Measurements from ENCODE around the gene DOHH.

DOHH gene, protein sequence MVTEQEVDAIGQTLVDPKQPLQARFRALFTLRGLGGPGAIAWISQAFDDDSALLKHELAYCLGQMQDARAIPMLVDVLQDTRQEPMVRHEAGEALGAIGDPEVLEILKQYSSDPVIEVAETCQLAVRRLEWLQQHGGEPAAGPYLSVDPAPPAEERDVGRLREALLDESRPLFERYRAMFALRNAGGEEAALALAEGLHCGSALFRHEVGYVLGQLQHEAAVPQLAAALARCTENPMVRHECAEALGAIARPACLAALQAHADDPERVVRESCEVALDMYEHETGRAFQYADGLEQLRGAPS

DNA sequence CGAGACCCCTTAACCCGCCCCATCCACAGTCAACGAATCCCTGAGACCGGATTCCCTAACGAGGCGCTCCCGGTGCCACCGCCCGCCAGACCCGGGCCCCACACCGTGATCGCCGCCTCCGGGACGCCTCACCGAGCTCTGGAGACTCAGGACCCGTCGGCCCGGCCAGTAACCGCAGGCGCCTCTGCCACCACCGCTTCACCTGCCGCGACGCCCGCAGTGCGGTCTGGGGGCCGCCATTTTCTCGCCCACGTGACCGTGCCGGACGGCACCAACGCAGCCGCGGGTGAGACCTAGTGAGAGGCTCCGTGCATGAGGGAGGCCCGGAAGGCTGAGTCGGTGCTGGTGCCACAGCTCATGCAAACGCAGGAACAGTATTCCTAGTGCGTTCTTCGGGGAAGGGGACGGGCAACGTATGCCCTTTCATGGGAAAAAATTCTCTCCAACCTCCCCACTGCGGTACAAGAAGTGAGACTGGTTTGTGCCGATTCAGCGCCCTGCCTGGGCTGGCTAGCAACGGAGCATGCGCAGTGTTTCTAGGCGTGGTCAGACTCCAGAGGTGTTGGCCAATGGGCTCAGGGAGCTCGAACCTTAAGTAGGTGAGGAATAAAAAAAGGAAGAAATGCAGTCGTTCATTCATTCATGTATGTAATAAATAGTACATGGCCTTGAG is at the start of gene DOHH:
Gene DOHH (minus strand): TSS at position 246 of the 673 bp plus-strand sequence. CDS start 3,860 bp downstream, outside the sequence.
- FAIRE-seq, result no peak

DNA sequence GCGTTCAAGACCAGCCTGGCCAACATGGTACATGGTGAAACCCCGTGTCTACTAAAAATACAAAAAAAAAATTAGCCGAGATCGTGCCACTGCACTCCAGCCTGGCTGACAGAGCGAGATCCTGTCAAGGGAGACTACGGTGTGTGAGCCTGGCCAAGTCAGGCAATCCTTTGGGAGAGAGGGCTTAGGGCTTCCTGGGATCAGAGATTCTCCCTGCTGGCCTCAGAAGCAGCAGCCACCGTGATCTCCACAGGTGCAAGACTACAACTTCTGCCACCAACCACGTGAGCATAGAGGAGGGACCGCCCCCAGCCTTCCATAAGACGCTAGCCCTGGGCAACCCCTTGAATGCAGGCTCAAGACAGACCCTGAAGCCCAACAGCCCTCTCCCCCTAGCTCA is 49.3 kb upstream of the DOHH start:
- FAIRE-seq, result no peak
- DNase-seq (ENCODE audit: insufficient read length, low spot score), result no peak

More for the DNA sequence above, at the start of gene DOHH:
- peak; percentile 97 for DNase-seq (ENCODE audit: insufficient read length, low spot score)

DNA sequence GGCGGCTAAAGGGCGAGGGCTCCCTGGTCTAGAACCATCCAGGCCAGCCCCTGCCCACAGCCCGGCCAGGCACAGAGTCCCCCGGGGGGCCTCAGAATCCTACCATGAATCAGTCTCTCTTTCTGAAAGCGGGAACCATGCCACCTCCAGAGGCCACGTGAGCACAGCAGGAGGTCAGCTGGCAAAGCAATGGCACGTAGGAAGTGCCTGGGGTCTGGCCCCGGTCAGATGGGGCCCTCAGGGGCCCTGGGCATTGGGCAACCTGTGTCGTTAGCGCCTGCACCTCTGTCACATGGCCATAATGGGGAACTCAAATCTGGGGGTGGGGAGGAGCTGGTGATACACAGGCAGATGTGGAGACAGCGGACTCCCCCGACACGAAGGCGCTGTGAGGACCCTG is 48.1 kb upstream of the DOHH start:
- FAIRE-seq (no peak), DNase-seq (ENCODE audit: insufficient read length, low spot score) (no peak)

DNA sequence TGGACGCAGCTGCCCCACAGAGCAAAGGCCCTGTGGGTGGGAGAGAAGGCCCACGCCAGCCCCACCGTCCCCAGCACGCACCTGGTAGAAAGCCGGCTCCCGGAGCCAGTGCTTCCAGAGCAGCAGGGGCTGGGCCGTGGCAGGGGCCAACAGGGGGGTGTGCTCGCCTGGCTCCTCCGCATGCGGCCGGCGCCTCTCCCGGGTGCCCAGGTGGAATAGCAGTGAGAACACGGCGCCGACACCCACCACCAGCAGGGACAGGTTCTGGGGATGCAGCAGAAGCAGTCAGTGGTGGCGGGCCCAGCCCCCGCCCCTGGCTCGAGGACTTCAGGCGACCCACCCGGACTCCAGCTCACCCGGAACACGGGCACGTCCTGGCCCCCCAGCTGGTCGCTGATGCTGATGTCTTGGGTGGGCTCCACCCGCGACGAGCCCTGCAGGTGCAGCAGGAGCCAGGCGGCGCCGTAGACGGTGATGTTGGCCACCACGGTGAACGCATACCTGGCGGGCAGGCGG is 47.4 kb upstream of the DOHH start:
- FAIRE-seq, result no peak

DNA sequence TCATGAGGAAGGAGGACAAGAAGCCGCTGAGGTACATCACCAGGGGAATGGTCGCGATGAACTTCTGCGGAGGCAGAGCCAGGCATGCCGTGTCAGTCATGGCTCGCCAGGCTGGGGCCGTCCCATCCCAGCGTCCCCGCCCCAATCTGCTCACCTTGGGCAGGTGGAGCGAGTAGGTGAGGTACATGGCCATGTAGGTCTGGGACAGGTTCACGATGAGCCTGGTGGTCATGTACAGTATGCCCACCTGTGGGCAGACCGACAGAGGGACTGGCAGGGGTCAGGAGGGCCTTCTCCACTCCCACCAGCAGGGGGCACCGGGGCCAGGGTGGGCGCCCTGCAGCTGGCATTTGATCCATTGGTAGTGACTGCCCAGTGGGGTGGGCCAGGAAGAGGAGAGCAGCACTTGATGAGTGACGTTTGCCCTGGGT is 46.8 kb upstream of the DOHH start:
- DNase-seq (ENCODE audit: insufficient read length, low spot score), result no peak
- no peak for FAIRE-seq

More for the DNA sequence above, 47.4 kb upstream of the DOHH start:
- DNase-seq (ENCODE audit: insufficient read length, low spot score), result no peak

DNA sequence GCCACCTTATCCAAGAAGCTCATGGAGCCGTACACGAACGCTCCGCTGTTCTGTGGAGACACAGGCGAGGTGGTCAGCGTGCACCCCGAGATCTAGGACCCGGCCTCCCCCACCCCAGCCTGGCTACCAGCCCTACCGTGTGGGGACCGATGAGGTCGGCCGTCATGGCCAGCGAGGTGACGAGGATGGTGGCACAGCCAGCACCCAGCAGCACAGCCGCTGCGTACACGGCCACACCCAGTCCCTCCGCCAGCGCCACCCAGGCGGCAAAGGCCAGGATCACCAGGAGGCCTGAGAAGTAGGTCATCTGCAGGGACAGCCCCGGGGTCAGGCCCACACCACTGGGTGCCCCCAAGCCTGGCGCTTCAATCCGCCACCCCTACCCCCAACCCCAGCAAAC is 45.6 kb upstream of the DOHH start:
- DNase-seq (ENCODE audit: insufficient read length, low spot score), result no peak
- FAIRE-seq, result no peak

DNA sequence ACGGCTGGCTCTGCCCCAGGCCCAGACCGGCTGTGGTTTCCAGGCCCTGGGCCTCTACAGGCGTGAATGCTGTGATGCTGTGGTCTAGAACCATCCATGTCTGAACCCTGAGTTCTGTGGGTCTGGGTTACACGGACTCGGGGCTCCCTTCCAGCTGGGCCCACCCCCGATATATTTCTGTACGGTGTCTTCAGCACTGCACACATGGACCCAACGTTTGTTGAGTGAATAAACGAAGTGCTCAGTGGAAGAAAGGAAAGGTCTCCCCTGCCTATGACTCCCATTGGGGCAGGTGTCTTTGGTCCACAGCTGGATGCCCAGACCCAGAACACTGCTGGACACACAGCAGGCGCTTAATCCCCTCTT is 45.2 kb upstream of the DOHH start:
- DNase-seq (ENCODE audit: insufficient read length, low spot score), result no peak
- no peak for FAIRE-seq

DNA sequence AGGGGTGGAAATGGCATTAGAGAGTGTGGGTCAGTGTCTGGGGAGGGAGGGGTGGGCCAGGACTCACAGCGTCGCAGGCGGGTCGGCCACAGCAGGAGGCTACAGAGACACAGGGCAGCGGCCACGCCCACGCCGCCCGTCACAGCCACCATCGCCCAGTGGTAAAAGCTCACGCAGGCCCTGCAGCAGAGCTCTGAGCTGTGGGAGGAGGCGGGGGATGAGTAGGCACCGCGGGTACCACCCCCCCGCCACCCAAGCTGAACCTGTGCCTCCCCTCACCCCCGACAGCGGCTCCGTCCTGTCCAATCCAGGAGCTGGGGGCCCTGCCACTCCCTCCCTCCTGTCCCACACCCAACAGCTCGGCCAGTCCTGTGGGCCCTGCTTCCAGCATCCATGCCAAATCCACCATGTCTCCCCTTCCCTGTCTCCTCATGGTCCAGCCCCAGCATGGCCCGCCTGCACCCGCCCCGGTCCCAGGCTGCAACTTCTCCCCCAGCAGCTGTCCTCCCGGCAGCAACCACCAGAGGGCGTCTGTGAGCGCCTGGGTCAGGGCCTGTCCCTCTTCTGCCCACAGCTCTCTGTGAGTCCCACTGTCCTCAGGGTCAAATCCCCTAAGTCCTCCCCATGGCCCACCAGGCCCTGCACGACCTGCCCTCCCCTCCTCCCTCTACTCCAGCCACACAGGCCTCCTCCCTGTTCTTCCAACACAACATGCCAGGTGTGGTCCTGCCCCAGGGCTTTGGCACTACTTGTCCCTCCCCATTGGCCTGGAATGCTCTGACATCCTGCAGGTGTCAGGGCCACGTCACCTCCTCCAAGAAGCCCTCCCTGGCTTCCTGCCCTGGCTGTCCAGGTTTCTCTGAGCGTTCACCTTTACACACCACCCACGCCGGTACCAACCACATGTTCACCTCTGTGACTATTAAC is 44.5 kb upstream of the DOHH start:
- FAIRE-seq, result peak; percentile 69
- peak; percentile 70 for DNase-seq (ENCODE audit: insufficient read length, low spot score)

DNA sequence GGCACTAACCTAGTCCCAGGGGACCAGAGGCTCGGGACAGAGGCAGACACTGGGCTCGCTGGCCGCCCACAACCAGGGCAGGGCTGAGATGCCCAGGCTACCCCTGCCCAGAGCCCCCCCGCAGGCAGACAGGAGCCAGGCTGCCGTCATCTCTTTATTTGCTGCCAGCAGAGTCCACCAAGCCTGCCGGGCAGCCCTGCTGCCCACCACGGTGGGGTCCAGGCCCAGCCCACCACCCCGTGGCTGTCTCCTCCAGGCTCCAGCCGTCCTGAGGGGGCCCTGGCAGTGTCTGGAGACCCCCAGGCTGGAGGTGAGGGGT is 43.5 kb upstream of the DOHH start:
- DNase-seq (ENCODE audit: insufficient read length, low spot score), result no peak
- no peak for FAIRE-seq

DNA sequence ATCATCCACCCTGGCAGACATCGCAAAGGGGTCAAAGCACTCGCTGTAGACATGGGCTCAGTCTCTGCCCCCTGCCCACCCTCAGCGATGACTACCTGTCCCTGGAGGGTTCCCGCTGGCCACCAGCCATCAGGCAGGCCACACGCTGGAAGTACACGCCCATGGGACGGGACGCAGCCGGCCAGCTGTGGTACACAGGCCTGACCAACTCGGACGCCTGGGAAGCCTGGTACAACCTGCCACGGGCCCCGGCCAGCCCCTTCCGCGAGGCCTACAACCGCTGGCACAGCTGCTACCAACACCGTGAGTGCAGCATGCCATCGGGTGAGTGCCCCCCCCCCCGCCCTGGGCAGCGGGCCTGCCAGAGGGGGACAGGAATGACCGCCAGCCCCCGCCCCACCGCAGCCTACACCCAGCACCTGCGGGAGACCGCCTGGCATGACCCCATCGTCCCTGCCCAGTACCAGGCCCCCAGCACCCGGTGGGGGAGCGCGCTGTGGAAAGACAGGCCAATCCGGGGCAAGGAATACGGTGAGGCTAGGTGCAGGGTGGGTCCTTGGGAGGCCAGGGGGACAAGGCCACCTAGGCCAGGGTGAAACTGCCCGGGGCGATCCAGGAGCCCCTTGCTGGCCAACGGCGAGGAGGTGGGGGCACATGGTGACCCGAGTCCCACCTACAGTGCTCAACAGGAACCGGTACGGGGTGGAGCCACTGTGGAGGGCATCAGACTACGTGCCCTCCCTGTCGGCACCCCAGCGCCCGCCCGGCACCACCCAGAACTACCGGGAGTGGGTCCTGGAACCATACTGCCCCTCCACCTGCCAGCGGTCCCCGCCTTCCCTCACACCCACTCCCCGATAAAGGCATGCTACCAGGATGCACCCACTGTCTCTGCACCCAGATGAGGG is 42.9 kb upstream of the DOHH start:
- no peak for FAIRE-seq
- no peak for DNase-seq (ENCODE audit: insufficient read length, low spot score)

DNA sequence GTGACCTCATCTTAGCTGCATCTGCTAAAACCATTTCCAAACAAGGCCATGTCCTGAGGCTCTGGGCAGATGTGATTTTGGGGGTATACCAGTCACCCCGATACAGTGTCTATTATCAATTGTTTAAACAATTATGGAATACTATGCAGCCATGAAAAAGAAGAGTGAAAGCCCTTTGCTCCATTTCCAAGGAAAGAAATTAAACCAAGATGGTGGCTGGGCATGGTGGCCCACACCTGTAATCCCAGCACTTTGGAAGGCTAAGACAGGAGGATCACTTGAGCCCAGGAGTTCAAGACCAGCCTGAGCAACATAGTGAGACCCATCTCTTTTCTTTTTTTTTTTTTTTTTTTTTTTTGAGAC is 39.3 kb upstream of the DOHH start:
- FAIRE-seq (no peak), DNase-seq (ENCODE audit: insufficient read length, low spot score) (no peak)

DNA sequence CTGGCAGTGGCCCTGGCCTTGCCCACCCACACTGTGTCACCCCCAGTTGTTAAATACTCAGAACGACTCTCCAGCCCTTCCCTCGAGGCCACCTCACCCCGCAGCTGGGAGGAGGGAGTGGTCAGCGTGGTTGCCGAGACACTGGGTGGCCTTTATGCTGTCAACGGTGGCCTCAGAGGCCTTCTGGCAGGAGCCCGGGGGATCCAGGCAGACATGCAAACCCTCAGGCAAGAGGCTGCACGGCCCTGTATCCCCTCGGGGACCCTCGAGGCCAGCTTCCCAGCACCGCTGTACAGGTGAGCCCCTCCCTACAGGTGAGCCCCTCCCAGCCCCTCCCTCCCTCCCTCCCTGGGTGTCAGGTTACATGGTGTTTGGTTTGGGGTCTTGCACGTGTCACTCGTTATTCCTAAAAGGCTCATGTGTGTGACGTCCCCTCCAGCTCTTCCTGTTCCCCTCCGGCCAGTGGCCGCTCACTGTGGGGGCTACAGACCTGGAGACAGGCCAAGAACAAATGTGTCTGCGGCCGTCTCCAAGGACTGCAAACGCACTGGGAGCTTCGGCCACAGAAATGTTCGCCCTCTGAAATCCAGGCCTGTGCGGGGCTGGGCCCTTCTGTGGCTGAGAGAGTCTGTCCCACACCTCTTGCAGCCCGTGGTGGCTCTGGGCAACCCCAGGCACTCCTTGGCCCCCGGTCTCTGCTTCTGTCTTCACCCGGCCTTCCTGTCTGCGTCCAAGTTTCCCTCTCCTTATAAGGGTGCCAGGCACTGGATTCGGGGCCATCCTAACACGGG is 38.7 kb upstream of the DOHH start, which contains the start of gene TEKTIP1:
Gene TEKTIP1 (plus strand): TSS at position 210 of the 791 bp plus-strand sequence. CDS start 4 bp downstream, at position 214.
- FAIRE-seq (no peak), DNase-seq (ENCODE audit: insufficient read length, low spot score) (peak; percentile 31)

DNA sequence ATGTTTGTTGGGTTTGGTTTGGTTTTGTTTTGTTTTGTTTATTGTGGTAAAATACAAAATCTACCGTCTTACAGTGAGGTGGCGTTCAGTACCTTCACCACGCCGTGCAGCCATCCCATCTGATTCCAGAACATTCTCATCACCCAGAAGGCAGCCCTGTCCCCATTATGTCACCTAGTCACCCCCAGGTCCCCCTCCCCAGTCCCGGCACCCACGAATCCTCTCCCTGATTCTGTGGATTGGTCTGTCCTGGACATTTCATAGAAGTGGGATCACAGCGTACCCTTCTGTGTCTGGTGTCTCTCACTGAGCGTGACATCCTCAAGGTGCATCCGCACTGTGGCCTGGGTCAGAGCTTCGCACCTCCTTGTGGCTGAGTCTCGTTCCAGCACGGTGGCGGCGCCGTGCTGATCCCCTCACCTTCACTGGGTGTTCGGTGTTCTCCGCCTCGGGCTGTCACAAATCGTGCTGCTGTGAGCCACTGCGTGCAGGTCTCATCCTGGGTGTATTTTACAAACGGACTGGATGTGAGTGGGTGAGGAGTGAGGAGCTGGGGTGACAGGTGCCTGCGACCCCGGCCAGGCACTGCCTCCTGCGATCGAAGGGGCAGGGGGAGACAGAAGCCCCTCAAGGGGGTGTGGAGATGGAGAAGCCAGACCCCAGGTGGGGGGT is 37.9 kb upstream of the DOHH start:
- DNase-seq (ENCODE audit: insufficient read length, low spot score) (no peak), FAIRE-seq (no peak)

DNA sequence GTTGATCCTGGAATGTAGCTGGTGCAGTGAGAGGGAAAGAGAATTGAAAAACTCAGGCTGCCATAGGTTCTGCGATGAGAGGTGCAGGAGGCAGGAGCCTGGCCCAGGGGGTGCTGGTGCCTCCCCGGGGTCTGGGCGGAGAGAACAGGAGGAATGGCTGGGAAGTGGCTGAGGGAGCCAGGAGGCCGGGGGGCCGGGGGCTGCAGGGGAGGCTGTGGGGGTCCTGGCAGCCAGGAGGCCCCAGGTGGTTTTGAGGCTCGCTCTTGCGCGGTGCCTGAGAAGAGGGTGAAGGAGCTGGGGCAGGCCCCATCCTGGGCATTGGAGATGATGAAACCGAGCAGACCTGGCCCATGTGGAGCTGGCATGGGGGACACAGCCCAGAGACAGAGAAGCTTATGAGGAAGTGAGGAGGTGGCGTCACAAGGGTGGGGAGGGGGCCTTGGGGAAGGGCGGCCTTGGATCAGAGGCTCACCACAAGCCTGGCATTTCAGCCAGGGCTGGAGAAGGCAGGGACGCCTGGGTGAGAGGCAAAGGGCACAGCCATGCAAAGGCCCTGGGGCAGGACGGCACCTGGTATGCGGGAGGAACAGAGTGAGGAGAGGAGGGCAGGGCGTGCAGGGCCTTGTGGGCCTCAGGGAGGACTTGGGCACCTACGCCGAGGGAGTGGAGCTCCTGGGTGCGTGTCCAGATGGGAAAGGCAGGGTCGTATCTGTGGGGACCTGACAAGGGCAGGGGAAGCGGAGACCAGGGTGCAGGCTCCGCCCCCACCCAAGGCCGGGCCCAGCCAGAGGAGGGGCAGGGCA is 37.2 kb upstream of the DOHH start:
- FAIRE-seq (no peak), DNase-seq (ENCODE audit: insufficient read length, low spot score) (no peak)

DNA sequence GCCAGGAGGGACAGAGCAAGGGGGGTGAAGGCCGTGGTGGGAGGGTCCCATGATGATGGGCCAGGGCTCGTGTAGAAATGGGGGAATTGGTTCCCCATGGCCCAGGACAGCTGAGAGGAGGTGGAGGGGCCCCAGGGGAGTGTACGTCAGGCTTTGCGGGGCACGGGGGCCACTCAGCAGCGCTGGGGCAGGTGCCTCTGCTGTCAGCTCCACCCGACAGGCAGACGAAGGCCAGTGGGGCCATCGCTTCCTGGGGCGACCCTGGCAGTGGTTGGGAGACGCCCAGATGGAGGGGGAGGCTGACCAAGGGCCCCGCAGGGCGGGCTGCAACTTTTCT is 36.6 kb upstream of the DOHH start:
- FAIRE-seq, result no peak

DNA sequence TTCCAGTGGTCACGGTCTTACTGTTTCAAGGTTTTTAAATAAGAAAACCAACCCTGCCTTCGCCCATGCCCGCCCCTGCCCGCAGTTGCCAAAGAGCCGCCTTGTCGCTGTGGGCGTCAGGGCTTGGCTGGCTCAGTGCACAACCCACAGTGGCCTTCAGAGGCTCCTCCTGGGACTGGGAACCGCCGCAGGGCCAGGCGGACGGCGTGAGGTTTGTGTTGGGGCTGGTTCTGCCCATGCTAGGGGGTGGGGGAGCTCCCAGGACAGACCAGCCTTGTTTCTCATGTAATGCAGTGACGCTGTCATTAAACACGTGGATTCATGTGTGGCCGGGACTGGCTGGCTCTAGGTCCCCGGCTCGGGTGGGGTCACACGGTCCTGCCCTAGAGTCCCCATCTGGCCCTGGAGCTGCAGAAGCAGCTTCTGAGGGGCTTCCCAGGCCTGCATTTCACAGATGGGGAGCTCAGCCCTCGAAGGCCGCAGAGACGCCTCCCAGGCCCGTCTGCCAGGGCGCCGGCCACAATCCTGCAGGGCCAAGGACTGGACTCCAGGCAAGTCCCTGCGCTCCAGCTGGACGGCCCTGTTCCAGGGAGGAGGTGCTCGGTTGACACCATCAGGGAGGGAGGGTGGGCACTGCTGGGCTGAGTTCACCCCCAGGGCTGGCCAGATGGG is 36.1 kb upstream of the DOHH start:
- no peak for FAIRE-seq
- DNase-seq (ENCODE audit: insufficient read length, low spot score), result no peak

More for the DNA sequence above, 36.6 kb upstream of the DOHH start:
- DNase-seq (ENCODE audit: insufficient read length, low spot score), result no peak

DNA sequence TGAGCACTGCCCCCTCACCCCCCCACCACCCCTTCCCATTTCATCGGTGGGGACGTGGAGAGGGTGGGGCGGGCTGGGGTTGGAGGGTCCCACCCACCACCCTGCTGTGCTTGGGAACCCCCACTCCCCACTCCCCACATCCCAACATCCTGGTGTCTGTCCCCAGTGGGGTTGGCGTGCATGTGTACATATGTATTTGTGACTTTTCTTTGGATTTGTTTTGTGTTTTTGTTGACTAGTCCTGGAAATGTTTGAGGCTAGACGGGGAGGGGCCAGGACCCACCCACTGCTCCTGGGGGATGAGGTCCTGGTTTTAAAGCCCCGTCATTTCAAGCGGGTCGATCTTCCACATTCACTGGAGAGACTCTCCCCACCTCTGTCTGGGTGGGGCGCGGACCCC is 35.5 kb upstream of the DOHH start:
- DNase-seq (ENCODE audit: insufficient read length, low spot score) (no peak), FAIRE-seq (no peak)

DNA sequence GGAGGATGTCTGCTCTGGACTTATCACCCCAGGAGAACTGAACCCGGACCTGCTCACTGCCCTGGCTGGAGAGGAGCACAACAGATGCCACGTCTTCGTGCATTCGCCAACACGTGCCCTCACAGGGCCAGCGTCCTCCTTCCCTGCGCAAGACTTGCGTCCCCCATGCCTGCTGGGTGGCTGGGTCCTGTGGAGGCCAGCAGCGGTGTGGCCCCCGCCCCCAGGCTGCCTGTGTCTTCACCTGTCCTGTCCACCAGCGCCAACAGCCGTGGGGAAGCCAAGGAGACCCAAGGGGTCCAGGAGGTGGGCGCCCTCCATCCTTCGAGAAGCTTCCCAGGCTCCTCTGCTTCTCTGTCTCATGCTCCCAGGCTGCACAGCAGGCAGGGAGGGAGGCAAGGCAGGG is 35.1 kb upstream of the DOHH start:
- DNase-seq (ENCODE audit: insufficient read length, low spot score) (no peak), FAIRE-seq (no peak)
